A549 (cell line): ENCODE results near the gene ZFP36L1.

Experiments
- ATOH8 ChIP-seq: fragments of 250-450 bp; sonication (Bioruptor Pico); IDR thresholded peaks from 2 replicates; pipeline ENCODE4 v1.5.0; 2020; ENCODE audit warnings: low read depth, mild to moderate bottlenecking, moderate library complexity
- POLR2A ChIP-seq: IDR thresholded peaks from 2 replicates; pipeline ENCODE4 v1.6.1; 2012; ENCODE audit warnings: mild to moderate bottlenecking, low read length
- REST ChIP-seq: fragments of 200-600 bp; sonication (generic); IDR thresholded peaks from 2 replicates; pipeline ENCODE4 v1.6.1; 2016; ENCODE audit warnings: antibody characterized with exemption, mild to moderate bottlenecking, moderate library complexity

- TF ChIP-seq REST (no peak), POLR2A (no peak), ATOH8 (CRISPR knock-in tag) (no peak)
Measured at GRCh38 chr14:68823434-68824206, 30.8 kb upstream of the ZFP36L1 start.
